ENCODE results near the gene OR10J1.
"Not testable (repeated sequence)": the region's sequence is repeated elsewhere in the genome, so short reads cannot be mapped to it uniquely, and the experiment has no call there.

The OR10J1 gene

GRCh38 chr1:159444511-159444910, 5.0 kb downstream of the OR10J1 start:
- no peak for DNase-seq

GRCh38 chr1:159448181-159448580, 8.7 kb downstream of the OR10J1 start:
- Histone ChIP-seq H2AK5ac (ENCODE audit: low read length, severe bottlenecking) (no peak overlapping the region), H3K27ac (ENCODE audit: low read length, poor library complexity, severe bottlenecking) (no peak overlapping the region), H3K4me2 (ENCODE audit: low read length, poor library complexity, severe bottlenecking) (no peak overlapping the region), H4K8ac (ENCODE audit: low read length) (no peak overlapping the region), H3K36me3 (ENCODE audit: control insufficient read depth in 1 of 2, insufficient read depth in 2 of 2, low read depth in 1 of 2, low read length in 2 of 2) (no peaks in the 10 kb centered on the region), H3K9me3 (ENCODE audit: control insufficient read depth, low read length) (peaks cover 13% of the 10 kb centered on the region), H3K14ac (ENCODE audit: low read length in 2 of 2) (no peak overlapping the region), H2BK120ac (ENCODE audit: low read depth, low read length) (no peak overlapping the region), H3K23ac (ENCODE audit: low read length in 2 of 2) (no peak overlapping the region), H3K79me1 (replicated peaks; ENCODE audit: low read length, poor library complexity, severe bottlenecking) (no peaks in the 10 kb centered on the region), H3K4me3 (ENCODE audit: insufficient read depth in 1 of 2, low read depth in 1 of 2, low read length in 2 of 2) (no peak overlapping the region), H3K27me3 (ENCODE audit: control insufficient read depth in 1 of 2, insufficient read depth in 1 of 2, low read length in 2 of 2) (no peaks in the 10 kb centered on the region), H2BK12ac (ENCODE audit: low read length in 2 of 2) (no peak overlapping the region), H3K4me1 (ENCODE audit: control insufficient read depth, insufficient read depth, low read depth, low read length) (no peaks in the 10 kb centered on the region), H3K4ac (ENCODE audit: low read depth in 1 of 2, low read length in 2 of 2) (no peak overlapping the region), H3K18ac (ENCODE audit: low read depth in 1 of 2, low read length in 2 of 2) (no peak overlapping the region), H4K91ac (ENCODE audit: low read length) (no peak overlapping the region), H2BK15ac (ENCODE audit: low read depth, poor library complexity, severe bottlenecking) (no peak overlapping the region), H2BK5ac (ENCODE audit: low read depth, low read length, poor library complexity, severe bottlenecking) (no peak overlapping the region), H3K9ac (ENCODE audit: low read length) (no peak overlapping the region), H2AFZ (ENCODE audit: low read depth, low read length) (no peak overlapping the region)
- no peak for DNase-seq
- WGBS = no CpG with 5 or more reads among the region's 1 CpG

More at GRCh38 chr1:159444511-159444910, 5.0 kb downstream of the OR10J1 start:
- Histone ChIP-seq H2BK12ac (ENCODE audit: low read length in 2 of 2) (no peak overlapping the region), H3K27me3 (ENCODE audit: control insufficient read depth in 1 of 2, insufficient read depth in 1 of 2, low read length in 2 of 2) (no peaks in the 10 kb centered on the region), H2AK5ac (ENCODE audit: low read length, severe bottlenecking) (no peak overlapping the region), H3K36me3 (ENCODE audit: control insufficient read depth in 1 of 2, insufficient read depth in 2 of 2, low read depth in 1 of 2, low read length in 2 of 2) (no peaks in the 10 kb centered on the region), H3K4me1 (ENCODE audit: control insufficient read depth, insufficient read depth, low read depth, low read length) (no peaks in the 10 kb centered on the region), H2BK120ac (ENCODE audit: low read depth, low read length) (no peak overlapping the region), H2BK5ac (ENCODE audit: low read depth, low read length, poor library complexity, severe bottlenecking) (no peak overlapping the region), H3K79me1 (replicated peaks; ENCODE audit: low read length, poor library complexity, severe bottlenecking) (no peaks in the 10 kb centered on the region), H3K4me2 (ENCODE audit: low read length, poor library complexity, severe bottlenecking) (no peak overlapping the region), H3K4ac (ENCODE audit: low read depth in 1 of 2, low read length in 2 of 2) (no peak overlapping the region), H3K27ac (ENCODE audit: low read length, poor library complexity, severe bottlenecking) (no peak overlapping the region), H3K14ac (ENCODE audit: low read length in 2 of 2) (no peak overlapping the region), H3K4me3 (ENCODE audit: insufficient read depth in 1 of 2, low read depth in 1 of 2, low read length in 2 of 2) (no peak overlapping the region), H2AFZ (ENCODE audit: low read depth, low read length) (no peak overlapping the region), H2BK15ac (ENCODE audit: low read depth, poor library complexity, severe bottlenecking) (no peak overlapping the region), H4K91ac (ENCODE audit: low read length) (no peak overlapping the region), H3K9me3 (ENCODE audit: control insufficient read depth, low read length) (peaks cover 13% of the 10 kb centered on the region), H3K23ac (ENCODE audit: low read length in 2 of 2) (no peak overlapping the region), H4K8ac (ENCODE audit: low read length) (no peak overlapping the region), H3K9ac (ENCODE audit: low read length) (no peak overlapping the region), H3K18ac (ENCODE audit: low read depth in 1 of 2, low read length in 2 of 2) (no peak overlapping the region)

GRCh38 chr1:159449605-159450004, 10.1 kb downstream of the OR10J1 start:
- not testable (repeated sequence) for DNase-seq

GRCh38 chr1:159459551-159459950, 20.0 kb downstream of the OR10J1 start:
- no peak overlapping the region for H4K91ac ChIP-seq (ENCODE audit: low read length)
- H3K4me2 ChIP-seq (ENCODE audit: low read length, poor library complexity, severe bottlenecking) = no peak overlapping the region
- no peaks in the 10 kb centered on the region for H3K36me3 ChIP-seq (ENCODE audit: control insufficient read depth in 1 of 2, insufficient read depth in 2 of 2, low read depth in 1 of 2, low read length in 2 of 2)
- no peak overlapping the region for H3K4me3 ChIP-seq (ENCODE audit: insufficient read depth in 1 of 2, low read depth in 1 of 2, low read length in 2 of 2)
- H3K23ac ChIP-seq (ENCODE audit: low read length in 2 of 2) = no peak overlapping the region
- H3K4ac ChIP-seq (ENCODE audit: low read depth in 1 of 2, low read length in 2 of 2) = no peak overlapping the region
- H3K27me3 ChIP-seq (ENCODE audit: control insufficient read depth in 1 of 2, insufficient read depth in 1 of 2, low read length in 2 of 2) = no peaks in the 10 kb centered on the region
- no peaks in the 10 kb centered on the region for H3K4me1 ChIP-seq (ENCODE audit: control insufficient read depth, insufficient read depth, low read depth, low read length)
- no peak overlapping the region for H2BK120ac ChIP-seq (ENCODE audit: low read depth, low read length)
- no peak overlapping the region for H3K9ac ChIP-seq (ENCODE audit: low read length)
- WGBS = 80% methylated on average over 1 of the region's 2 CpGs
- DNase-seq = no peak
- no peak overlapping the region for H2AFZ ChIP-seq (ENCODE audit: low read depth, low read length)
- H2AK5ac ChIP-seq (ENCODE audit: low read length, severe bottlenecking) = no peak overlapping the region
- no peak overlapping the region for H2BK5ac ChIP-seq (ENCODE audit: low read depth, low read length, poor library complexity, severe bottlenecking)
- no peaks in the 10 kb centered on the region for H3K79me1 ChIP-seq (replicated peaks; ENCODE audit: low read length, poor library complexity, severe bottlenecking)
- H4K8ac ChIP-seq (ENCODE audit: low read length) = no peak overlapping the region
- H2BK15ac ChIP-seq (ENCODE audit: low read depth, poor library complexity, severe bottlenecking) = no peak overlapping the region
- no peak overlapping the region for H3K18ac ChIP-seq (ENCODE audit: low read depth in 1 of 2, low read length in 2 of 2)
- no peak overlapping the region for H3K14ac ChIP-seq (ENCODE audit: low read length in 2 of 2)
- no peak overlapping the region for H3K27ac ChIP-seq (ENCODE audit: low read length, poor library complexity, severe bottlenecking)
- H2BK12ac ChIP-seq (ENCODE audit: low read length in 2 of 2) = no peak overlapping the region
- peaks cover 24% of the 10 kb centered on the region for H3K9me3 ChIP-seq (ENCODE audit: control insufficient read depth, low read length)

More at GRCh38 chr1:159449605-159450004, 10.1 kb downstream of the OR10J1 start:
- not testable (repeated sequence) for H3K4ac ChIP-seq (ENCODE audit: low read depth in 1 of 2, low read length in 2 of 2); H2BK12ac ChIP-seq (ENCODE audit: low read length in 2 of 2); H3K27me3 ChIP-seq (ENCODE audit: control insufficient read depth in 1 of 2, insufficient read depth in 1 of 2, low read length in 2 of 2); H3K9ac ChIP-seq (ENCODE audit: low read length); H3K4me3 ChIP-seq (ENCODE audit: insufficient read depth in 1 of 2, low read depth in 1 of 2, low read length in 2 of 2); H3K36me3 ChIP-seq (ENCODE audit: control insufficient read depth in 1 of 2, insufficient read depth in 2 of 2, low read depth in 1 of 2, low read length in 2 of 2); H2AK5ac ChIP-seq (ENCODE audit: low read length, severe bottlenecking); H3K4me1 ChIP-seq (ENCODE audit: control insufficient read depth, insufficient read depth, low read depth, low read length); H2BK5ac ChIP-seq (ENCODE audit: low read depth, low read length, poor library complexity, severe bottlenecking); H3K79me1 ChIP-seq (replicated peaks; ENCODE audit: low read length, poor library complexity, severe bottlenecking); H2AFZ ChIP-seq (ENCODE audit: low read depth, low read length); H4K8ac ChIP-seq (ENCODE audit: low read length); H2BK120ac ChIP-seq (ENCODE audit: low read depth, low read length); H2BK15ac ChIP-seq (ENCODE audit: low read depth, poor library complexity, severe bottlenecking); H3K4me2 ChIP-seq (ENCODE audit: low read length, poor library complexity, severe bottlenecking); H3K23ac ChIP-seq (ENCODE audit: low read length in 2 of 2); H3K27ac ChIP-seq (ENCODE audit: low read length, poor library complexity, severe bottlenecking); H3K18ac ChIP-seq (ENCODE audit: low read depth in 1 of 2, low read length in 2 of 2); H4K91ac ChIP-seq (ENCODE audit: low read length); H3K14ac ChIP-seq (ENCODE audit: low read length in 2 of 2)
- WGBS = 76% methylated on average over 2 of the region's 23 CpGs
- H3K9me3 ChIP-seq (ENCODE audit: control insufficient read depth, low read length) = peaks cover 13% of the 10 kb centered on the region
